UCSD-AML1 (cell line): ENCODE results near the gene LHPP.

Source experiments
- DNase-seq: peaks from one replicate; lab custom pipeline; 2025; ENCODE audit not compliant: unreplicated experiment; lab: John Stamatoyannopoulos, UW

Gene LHPP

GRCh38 chr10:124447751-124448466 lies 13.7 kb upstream of the LHPP start:
- DNase-seq = no peak

GRCh38 chr10:124448696-124449169 lies 12.9 kb upstream of the LHPP start:
- DNase-seq = no peak

GRCh38 chr10:124449170-124450011 lies 12.2 kb upstream of the LHPP start:
- DNase-seq = no peak

- no peak for DNase-seq
Measured at GRCh38 chr10:124450012-124450782, 11.4 kb upstream of the LHPP start, which contains the start of gene NKX1-2. Gene NKX1-2, minus strand, starts transcription at chr10:124450035. Its CDS starts 92 bp downstream, at chr10:124449943.

GRCh38 chr10:124450783-124451057 lies 10.9 kb upstream of the LHPP start:
- no peak for DNase-seq

GRCh38 chr10:124451276-124451675 lies 10.3 kb upstream of the LHPP start:
- DNase-seq = no peak

DNA sequence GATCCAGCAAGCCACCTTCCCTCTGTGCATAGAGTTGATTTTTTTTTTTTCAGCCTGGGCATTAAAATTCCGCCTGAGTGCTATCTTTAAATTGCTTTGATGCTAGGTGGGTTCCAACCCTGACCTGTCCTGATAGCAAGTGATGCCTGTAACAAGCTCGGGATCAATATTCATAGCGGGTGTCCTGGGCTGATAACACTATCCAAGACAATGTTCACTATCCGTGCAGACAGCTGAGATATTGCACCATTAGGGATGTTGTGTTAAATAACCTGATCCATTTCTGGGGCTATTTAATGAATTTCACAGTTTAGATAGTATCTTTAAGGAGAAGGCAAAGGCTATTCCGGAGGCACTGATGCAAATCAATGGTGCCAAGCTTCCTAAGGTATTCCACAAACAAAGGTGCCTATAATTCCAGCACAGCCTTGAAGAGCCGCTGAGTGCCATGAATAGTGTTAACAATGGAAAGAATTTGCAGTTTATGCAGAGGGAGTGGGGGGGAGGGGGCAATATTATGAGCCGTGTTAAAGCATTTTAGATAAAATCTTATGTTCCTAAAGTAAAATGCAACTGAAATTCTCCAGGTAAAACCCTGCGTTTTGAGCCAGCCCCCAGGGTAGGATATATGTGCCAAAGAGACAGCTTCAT lies 7.5 kb upstream of the LHPP start:
- DNase-seq = no peak

- no peak for DNase-seq
Measured at GRCh38 chr10:124455441-124455840, 6.2 kb upstream of the LHPP start.

DNA sequence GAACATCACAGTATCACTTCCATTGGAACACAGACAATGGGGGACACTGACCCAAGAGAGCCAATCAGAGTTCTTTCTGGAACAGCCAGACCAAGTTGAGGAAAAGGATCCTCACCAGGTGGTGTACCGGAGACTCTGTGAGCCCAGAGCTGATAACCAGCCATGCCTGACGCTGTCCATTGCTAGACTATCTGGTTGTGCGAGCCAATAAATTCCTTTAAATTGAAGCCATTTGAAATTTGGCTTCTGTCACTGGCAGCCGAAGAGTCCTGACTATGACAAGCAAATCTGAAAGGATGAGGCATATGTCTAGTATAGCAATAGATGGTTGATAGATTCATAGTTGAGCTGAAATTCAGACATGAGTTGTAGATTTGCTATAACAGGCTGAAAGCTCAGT lies 3.1 kb upstream of the LHPP start:
- no peak for DNase-seq

DNA sequence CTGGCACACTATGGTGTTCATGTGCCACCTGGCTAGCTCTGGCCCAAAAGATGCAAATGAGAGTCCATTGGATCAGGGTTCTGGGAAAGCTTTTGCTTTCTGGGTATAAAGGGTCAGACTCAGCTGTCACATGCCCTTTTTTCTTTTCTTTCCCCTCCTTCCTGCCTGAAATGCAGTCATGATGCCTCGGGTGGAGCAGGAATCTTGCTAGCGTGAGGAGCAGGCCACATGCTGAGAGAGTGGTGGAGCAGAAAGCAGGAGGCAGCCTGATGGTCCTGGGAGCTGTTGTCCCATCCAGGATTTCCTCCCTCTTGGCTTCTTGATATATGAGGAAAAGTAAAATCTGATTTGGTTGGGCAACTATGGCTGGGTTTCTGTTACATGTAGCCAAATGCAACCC lies 2.7 kb upstream of the LHPP start:
- no peak for DNase-seq

- no peak for DNase-seq
Measured at GRCh38 chr10:124459395-124459794, 2.2 kb upstream of the LHPP start.

GRCh38 chr10:124460144-124460543 lies 1.5 kb upstream of the LHPP start:
- no peak for DNase-seq

- no peak for DNase-seq
Measured at GRCh38 chr10:124462348-124462695, 699 bp downstream of the LHPP start.

DNA sequence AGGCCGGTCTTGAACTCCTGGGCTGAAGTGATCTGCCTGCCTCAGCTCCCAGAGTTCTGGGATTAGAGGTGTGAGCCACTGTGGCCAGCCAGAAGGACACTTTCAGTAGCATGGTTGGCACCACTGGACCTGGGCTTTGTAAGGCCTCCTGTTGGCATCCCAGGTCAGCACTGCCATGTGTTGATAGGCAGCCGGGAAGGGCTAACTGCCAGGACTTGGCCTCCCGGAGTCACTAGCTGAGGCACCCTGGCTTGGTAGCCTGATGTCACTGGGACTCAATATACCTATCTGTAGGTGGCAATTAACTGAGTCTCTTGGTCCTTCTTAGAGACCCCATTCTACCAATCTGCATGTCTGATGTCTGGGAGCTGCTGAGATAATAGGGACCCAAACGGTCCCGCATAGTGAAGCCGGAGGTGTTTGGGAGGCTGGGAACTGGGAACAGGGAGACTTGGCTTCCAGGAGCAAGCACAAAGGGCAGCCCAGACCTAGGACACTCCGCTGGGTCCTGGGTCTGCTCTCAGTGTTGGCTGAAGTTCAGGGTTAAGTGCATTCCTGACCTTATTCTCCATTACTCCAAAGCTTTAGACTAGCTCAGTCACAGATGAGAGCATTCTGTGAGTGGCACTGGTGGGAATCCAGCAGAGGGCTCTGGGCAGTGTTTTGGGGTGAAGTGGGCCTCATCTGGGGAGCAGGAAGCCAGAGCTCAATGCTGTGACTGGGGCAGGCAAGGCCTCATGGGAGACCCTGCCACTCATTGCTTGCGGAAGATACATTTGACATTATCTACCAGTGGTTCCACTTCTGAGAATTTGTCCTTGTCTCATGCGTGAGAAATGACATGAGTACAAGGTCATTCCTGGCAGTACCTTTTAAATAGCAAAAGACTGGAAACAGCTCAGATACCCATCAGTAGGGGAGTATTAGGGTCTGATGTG lies 2.7 kb downstream of the LHPP start:
- no peak for DNase-seq

DNA sequence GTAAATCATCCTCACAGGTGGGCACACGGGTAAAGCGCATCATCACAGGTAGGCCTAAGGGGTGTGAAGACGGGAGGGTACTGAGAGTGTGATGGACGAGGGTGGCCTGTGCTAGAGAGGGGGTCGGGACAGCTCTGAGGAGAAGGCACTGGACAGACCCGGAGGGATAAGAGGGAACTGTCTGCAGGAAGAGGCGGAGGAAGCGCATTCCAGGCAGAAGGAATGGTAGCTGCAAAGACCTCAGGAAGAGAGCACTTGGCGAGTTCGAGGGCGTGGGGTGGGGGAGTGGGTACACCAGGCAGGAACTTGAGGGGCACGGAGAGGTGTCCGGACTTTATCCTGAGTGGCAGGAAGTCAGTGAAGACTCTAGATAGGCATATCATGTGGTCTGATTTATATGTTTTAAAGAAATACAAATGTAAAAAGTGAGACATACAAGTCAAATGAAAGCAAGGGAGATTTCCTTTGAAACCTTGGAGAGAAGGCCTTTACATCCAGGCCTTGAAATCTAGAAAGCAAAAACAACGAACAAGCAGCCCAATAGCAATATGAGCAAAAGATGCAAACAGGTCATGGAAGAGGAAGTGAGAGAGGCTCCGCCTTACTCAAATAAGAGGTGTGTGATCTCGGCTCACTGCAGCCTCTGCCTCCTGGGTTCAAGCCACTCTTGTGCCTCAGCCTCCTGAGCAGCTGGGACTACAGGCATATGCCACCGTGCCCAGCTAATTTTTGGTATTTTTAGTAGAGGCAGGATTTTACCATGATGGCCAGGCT lies 3.6 kb downstream of the LHPP start:
- DNase-seq = no peak

DNA sequence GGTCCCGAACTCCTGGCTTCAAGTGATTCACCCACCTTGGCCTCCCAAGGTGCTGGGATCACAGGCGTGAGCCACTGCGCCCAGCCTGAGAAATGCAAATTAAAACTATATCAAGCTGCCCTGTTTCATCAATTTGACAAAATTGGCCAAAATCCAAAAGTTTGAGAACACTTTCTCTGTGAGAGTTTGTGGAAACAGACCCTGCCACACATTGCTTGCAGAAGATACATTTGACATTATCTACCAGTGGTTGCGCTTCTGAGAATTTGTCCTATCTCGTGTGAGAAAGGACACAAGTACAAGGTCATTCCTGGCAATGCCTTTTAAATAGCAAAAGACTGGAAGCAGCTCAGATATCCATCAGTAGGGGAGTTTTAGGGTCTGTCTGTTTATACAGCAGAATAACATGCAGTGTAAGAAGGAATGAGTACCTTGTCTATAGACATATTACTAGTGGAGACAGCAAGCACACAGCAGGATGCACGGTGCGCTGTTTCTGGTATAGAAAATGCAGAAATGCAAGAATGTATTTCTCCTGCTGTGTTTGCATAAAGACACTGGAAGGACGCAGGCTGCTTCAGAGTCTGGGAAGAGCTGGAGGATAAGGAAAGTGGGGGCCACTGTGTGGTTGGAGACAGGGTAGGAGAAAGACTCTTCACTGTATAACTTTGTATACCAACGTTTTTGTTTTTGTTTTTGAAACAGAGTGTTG lies 4.3 kb downstream of the LHPP start:
- no peak for DNase-seq

DNA sequence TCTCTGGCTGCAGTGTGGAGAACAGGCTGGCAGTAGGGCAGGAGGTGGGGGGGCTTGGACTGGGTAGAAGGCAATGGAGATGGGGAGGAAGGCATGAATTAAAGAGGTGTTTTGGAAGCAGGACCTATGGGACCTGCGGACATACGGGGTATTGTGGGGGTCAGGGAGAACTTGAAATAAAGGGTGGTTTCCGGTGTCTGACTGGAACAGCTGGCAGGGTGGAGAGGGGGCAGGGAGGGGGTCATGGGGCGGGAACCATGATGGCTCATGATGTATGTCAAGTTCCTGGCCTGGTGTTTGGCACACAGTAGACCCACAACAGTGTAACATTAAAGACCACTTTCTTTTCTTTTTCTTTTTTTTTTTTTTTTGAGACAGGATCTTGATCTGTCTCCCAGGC lies 5.5 kb downstream of the LHPP start:
- no peak for DNase-seq

DNA sequence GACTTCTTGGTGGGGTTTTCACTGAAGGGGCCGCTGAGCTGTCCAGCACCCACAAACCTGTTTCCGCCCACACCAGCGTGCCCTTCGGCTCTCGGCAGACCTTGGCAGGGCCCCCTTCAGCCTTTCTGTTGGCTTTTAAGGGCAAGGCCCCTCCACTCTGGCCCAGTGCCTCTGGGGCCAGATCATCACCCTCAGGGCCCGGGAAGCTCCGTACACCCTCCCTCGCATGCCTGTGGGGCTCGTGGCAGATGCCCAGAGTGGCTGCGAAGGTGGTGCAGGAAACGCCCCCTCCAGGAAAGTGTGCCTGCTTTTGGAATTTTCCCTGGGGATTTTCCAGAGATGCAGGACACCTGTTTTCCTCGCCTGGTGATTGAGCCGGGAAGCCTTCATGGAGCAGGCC lies 7.0 kb downstream of the LHPP start:
- no peak for DNase-seq

DNA sequence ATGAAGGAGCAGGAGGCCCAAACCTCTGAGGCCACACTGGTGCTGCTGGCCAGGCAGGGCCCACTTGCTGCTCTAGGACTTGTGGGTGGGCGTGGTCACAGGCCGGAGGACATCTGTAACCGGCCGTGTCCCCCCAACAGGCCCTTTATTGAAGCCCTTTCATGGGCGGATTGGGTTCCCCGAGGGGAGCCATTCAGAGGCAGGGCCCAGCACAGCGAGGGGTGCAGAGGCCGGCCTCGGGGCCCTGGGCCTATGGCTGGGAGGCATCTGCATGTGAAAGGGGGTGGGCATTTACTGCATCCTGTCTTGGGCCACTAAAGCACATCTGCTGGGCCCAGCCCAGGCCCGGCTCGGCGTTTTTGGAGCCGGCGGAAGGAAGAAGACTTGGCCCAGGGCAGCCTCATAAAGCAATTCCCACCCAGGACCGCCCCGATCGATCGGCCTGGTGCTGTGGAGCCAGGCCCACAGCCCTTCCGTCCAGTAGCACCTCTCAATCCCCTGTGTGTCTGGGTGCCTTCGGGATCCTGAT lies 8.4 kb downstream of the LHPP start:
- no peak for DNase-seq
